ENCODE data around the gene JKAMP.
"Not testable (repeated sequence)": the region's sequence is repeated elsewhere in the genome, so short reads cannot be mapped to it uniquely, and the experiment has no call there.

Gene JKAMP

GRCh38 chr14:59438195-59438647 lies 46.1 kb upstream of the JKAMP start:
- H3K27ac ChIP-seq (ENCODE audit: low read length) = no peak overlapping the region
- H3K4me2 ChIP-seq (ENCODE audit: low read depth, low read length) = no peak overlapping the region

GRCh38 chr14:59439256-59439965 lies 44.9 kb upstream of the JKAMP start:
- Histone ChIP-seq H3K36me3 (replicated peaks; ENCODE audit: insufficient read depth, low read length) (no peaks in the 10 kb centered on the region), H3K4me3 (ENCODE audit: low read length) (no peak overlapping the region), H3K4me1 (ENCODE audit: low read length) (no peaks in the 10 kb centered on the region), H3K79me2 (ENCODE audit: low read length) (no peaks in the 10 kb centered on the region), H3K27ac (ENCODE audit: low read length) (no peak overlapping the region), H3K9me2 (replicated peaks; ENCODE audit: insufficient read depth, low read length) (no peaks in the 10 kb centered on the region), H3K4me2 (ENCODE audit: low read depth, low read length) (no peak overlapping the region), H4K20me1 (ENCODE audit: insufficient read depth, low read length) (no peaks in the 10 kb centered on the region), H3K27me3 (replicated peaks; ENCODE audit: insufficient read depth, low read length) (no peaks in the 10 kb centered on the region), H2AFZ (ENCODE audit: low read length) (no peak overlapping the region), H3K9me3 (replicated peaks; ENCODE audit: insufficient read depth, low read length) (no peaks in the 10 kb centered on the region), H3F3A (ENCODE audit: insufficient read depth, low read length) (no peaks in the 10 kb centered on the region), H3K9ac (ENCODE audit: low read length) (no peak overlapping the region)
- TF ChIP-seq EZH2 (optimal IDR thresholded peaks at IDR 0.05; ENCODE audit: low read depth, low read length) (no peak), EZH2phosphoT487 (IDR thresholded peaks at IDR 0.05; ENCODE audit: low read length) (no peak), CTCF (IDR thresholded peaks at IDR 0.05; ENCODE audit: low read length) (no peak)
- DNase-seq = no peak

More at GRCh38 chr14:59438195-59438647, 46.1 kb upstream of the JKAMP start:
- H3K79me2 ChIP-seq (ENCODE audit: low read length) = no peaks in the 10 kb centered on the region
- no peaks in the 10 kb centered on the region for H3K27me3 ChIP-seq (replicated peaks; ENCODE audit: insufficient read depth, low read length)
- H3F3A ChIP-seq (ENCODE audit: insufficient read depth, low read length) = no peaks in the 10 kb centered on the region
- no peaks in the 10 kb centered on the region for H3K36me3 ChIP-seq (replicated peaks; ENCODE audit: insufficient read depth, low read length)
- H3K9me3 ChIP-seq (replicated peaks; ENCODE audit: insufficient read depth, low read length) = no peaks in the 10 kb centered on the region
- H3K9me2 ChIP-seq (replicated peaks; ENCODE audit: insufficient read depth, low read length) = no peaks in the 10 kb centered on the region
- no peak overlapping the region for H3K4me3 ChIP-seq (ENCODE audit: low read length)
- H3K4me1 ChIP-seq (ENCODE audit: low read length) = no peaks in the 10 kb centered on the region
- no peak for DNase-seq
- H4K20me1 ChIP-seq (ENCODE audit: insufficient read depth, low read length) = no peaks in the 10 kb centered on the region
- H2AFZ ChIP-seq (ENCODE audit: low read length) = no peak overlapping the region
- TF ChIP-seq EZH2 (optimal IDR thresholded peaks at IDR 0.05; ENCODE audit: low read depth, low read length) = no peak
- no peak for TF ChIP-seq CTCF (IDR thresholded peaks at IDR 0.05; ENCODE audit: low read length)
- TF ChIP-seq EZH2phosphoT487 (IDR thresholded peaks at IDR 0.05; ENCODE audit: low read length) = no peak
- no peak overlapping the region for H3K9ac ChIP-seq (ENCODE audit: low read length)

GRCh38 chr14:59448673-59449072 lies 35.6 kb upstream of the JKAMP start:
- H3K9me3 ChIP-seq (replicated peaks; ENCODE audit: insufficient read depth, low read length); H3K9me2 ChIP-seq (replicated peaks; ENCODE audit: insufficient read depth, low read length); H3K79me2 ChIP-seq (ENCODE audit: low read length); H2AFZ ChIP-seq (ENCODE audit: low read length); H3K27me3 ChIP-seq (replicated peaks; ENCODE audit: insufficient read depth, low read length); H3K36me3 ChIP-seq (replicated peaks; ENCODE audit: insufficient read depth, low read length); H3K4me2 ChIP-seq (ENCODE audit: low read depth, low read length); DNase-seq; H4K20me1 ChIP-seq (ENCODE audit: insufficient read depth, low read length); H3K4me1 ChIP-seq (ENCODE audit: low read length); H3K27ac ChIP-seq (ENCODE audit: low read length); H3F3A ChIP-seq (ENCODE audit: insufficient read depth, low read length); H3K4me3 ChIP-seq (ENCODE audit: low read length); H3K9ac ChIP-seq (ENCODE audit: low read length): not testable (repeated sequence)

- H3K9me2 ChIP-seq (replicated peaks; ENCODE audit: insufficient read depth, low read length) = no peaks in the 10 kb centered on the region
- no peaks in the 10 kb centered on the region for H3F3A ChIP-seq (ENCODE audit: insufficient read depth, low read length)
- no peaks in the 10 kb centered on the region for H4K20me1 ChIP-seq (ENCODE audit: insufficient read depth, low read length)
- H3K36me3 ChIP-seq (replicated peaks; ENCODE audit: insufficient read depth, low read length) = no peaks in the 10 kb centered on the region
- H3K27me3 ChIP-seq (replicated peaks; ENCODE audit: insufficient read depth, low read length) = no peaks in the 10 kb centered on the region
- H3K4me2 ChIP-seq (ENCODE audit: low read depth, low read length) = no peak overlapping the region
- no peaks in the 10 kb centered on the region for H3K79me2 ChIP-seq (ENCODE audit: low read length)
- no peak overlapping the region for H3K4me3 ChIP-seq (ENCODE audit: low read length)
- H3K4me1 ChIP-seq (ENCODE audit: low read length) = no peaks in the 10 kb centered on the region
- no peak overlapping the region for H3K9ac ChIP-seq (ENCODE audit: low read length)
- no peak overlapping the region for H2AFZ ChIP-seq (ENCODE audit: low read length)
- no peaks in the 10 kb centered on the region for H3K9me3 ChIP-seq (replicated peaks; ENCODE audit: insufficient read depth, low read length)
- TF ChIP-seq CTCF (IDR thresholded peaks at IDR 0.05; ENCODE audit: low read length) (no peak), EZH2 (optimal IDR thresholded peaks at IDR 0.05; ENCODE audit: low read depth, low read length) (no peak), EZH2phosphoT487 (IDR thresholded peaks at IDR 0.05; ENCODE audit: low read length) (no peak)
- H3K27ac ChIP-seq (ENCODE audit: low read length) = no peak overlapping the region
- DNase-seq = no peak
Observed at GRCh38 chr14:59450716-59451115, 33.6 kb upstream of the JKAMP start.
